SK-N-SH (cell line): Measurements from ENCODE around the gene COL15A1.

Source experiments
- EZH2phosphoT487 ChIP-seq: fragments of 200-600 bp; sonication (generic); IDR thresholded peaks from 2 replicates; pipeline ENCODE4 v1.6.1; 2017; ENCODE audit warnings: low read depth, mixed run types, mild to moderate bottlenecking, antibody characterized with exemption, moderate library complexity, borderline replicate concordance
- MXI1 ChIP-seq: IDR thresholded peaks from 2 replicates; pipeline ENCODE4 v1.6.1; 2012; ENCODE audit warnings: mild to moderate bottlenecking, low read depth, low read length, improper control_type of control experiment
- TCF12 ChIP-seq: IDR thresholded peaks from 2 replicates; pipeline ENCODE4 v1.4.0; 2012
- TF ChIP-seq, protein P1 (sequence below): fragments of 200-600 bp; sonication (generic); IDR thresholded peaks from 2 replicates; pipeline ENCODE4 v1.6.1; 2017; ENCODE audit warnings: antibody characterized with exemption, mild to moderate bottlenecking, moderate library complexity
- TF ChIP-seq, protein P2 (sequence below): IDR thresholded peaks from 2 replicates; pipeline ENCODE4 v1.4.0; 2012; ENCODE audit warnings: low read depth, borderline replicate concordance

GRCh38 chr9:98940276-98940675, 3.4 kb upstream of the COL15A1 start:
- TF ChIP-seq, protein P1, sequence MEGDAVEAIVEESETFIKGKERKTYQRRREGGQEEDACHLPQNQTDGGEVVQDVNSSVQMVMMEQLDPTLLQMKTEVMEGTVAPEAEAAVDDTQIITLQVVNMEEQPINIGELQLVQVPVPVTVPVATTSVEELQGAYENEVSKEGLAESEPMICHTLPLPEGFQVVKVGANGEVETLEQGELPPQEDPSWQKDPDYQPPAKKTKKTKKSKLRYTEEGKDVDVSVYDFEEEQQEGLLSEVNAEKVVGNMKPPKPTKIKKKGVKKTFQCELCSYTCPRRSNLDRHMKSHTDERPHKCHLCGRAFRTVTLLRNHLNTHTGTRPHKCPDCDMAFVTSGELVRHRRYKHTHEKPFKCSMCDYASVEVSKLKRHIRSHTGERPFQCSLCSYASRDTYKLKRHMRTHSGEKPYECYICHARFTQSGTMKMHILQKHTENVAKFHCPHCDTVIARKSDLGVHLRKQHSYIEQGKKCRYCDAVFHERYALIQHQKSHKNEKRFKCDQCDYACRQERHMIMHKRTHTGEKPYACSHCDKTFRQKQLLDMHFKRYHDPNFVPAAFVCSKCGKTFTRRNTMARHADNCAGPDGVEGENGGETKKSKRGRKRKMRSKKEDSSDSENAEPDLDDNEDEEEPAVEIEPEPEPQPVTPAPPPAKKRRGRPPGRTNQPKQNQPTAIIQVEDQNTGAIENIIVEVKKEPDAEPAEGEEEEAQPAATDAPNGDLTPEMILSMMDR = no peak
- TF ChIP-seq MXI1 (no peak), TCF12 (no peak), EZH2phosphoT487 (no peak)
- TF ChIP-seq, protein P2, sequence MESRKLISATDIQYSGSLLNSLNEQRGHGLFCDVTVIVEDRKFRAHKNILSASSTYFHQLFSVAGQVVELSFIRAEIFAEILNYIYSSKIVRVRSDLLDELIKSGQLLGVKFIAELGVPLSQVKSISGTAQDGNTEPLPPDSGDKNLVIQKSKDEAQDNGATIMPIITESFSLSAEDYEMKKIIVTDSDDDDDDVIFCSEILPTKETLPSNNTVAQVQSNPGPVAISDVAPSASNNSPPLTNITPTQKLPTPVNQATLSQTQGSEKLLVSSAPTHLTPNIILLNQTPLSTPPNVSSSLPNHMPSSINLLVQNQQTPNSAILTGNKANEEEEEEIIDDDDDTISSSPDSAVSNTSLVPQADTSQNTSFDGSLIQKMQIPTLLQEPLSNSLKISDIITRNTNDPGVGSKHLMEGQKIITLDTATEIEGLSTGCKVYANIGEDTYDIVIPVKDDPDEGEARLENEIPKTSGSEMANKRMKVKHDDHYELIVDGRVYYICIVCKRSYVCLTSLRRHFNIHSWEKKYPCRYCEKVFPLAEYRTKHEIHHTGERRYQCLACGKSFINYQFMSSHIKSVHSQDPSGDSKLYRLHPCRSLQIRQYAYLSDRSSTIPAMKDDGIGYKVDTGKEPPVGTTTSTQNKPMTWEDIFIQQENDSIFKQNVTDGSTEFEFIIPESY = no peak
